ENCODE measurements around the gene SMIM10.
"Not testable (repeated sequence)": the region's sequence is repeated elsewhere in the genome, so short reads cannot be mapped to it uniquely, and the experiment has no call there.

SMIM10 gene

GRCh38 chrX:134990801-134991481, at the start of gene SMIM10:
SMIM10 (plus strand) TSS chrX:134990991; CDS start chrX:134991096, 105 bp downstream.
- peak; percentile 87 for DNase-seq

GRCh38 chrX:134946364-134946763, 44.4 kb upstream of the SMIM10 start:
- DNase-seq = not testable (repeated sequence)

- DNase-seq = peak; percentile 68
Observed at GRCh38 chrX:134948333-134949241, 42.2 kb upstream of the SMIM10 start.

- peak; percentile 21 for DNase-seq
Observed at GRCh38 chrX:134949271-134949670, 41.5 kb upstream of the SMIM10 start.

GRCh38 chrX:134957836-134958235, 33.0 kb upstream of the SMIM10 start:
- no peak for DNase-seq

- DNase-seq = not testable (repeated sequence)
Observed at GRCh38 chrX:134960366-134960765, 30.4 kb upstream of the SMIM10 start.

GRCh38 chrX:134963041-134963440, 27.8 kb upstream of the SMIM10 start:
- DNase-seq = no peak

- DNase-seq = no peak
Observed at GRCh38 chrX:134969726-134970125, 21.1 kb upstream of the SMIM10 start.

- no peak for DNase-seq
Observed at GRCh38 chrX:134971926-134972325, 18.9 kb upstream of the SMIM10 start.

GRCh38 chrX:134975516-134975915, 15.3 kb upstream of the SMIM10 start:
- no peak for DNase-seq

- no peak for DNase-seq
Observed at GRCh38 chrX:134981910-134982309, 8.9 kb upstream of the SMIM10 start.

GRCh38 chrX:134982748-134983147, 8.0 kb upstream of the SMIM10 start:
- DNase-seq = no peak

- no peak for DNase-seq
Observed at GRCh38 chrX:134985479-134985878, 5.3 kb upstream of the SMIM10 start.

- DNase-seq = no peak
Observed at GRCh38 chrX:134990475-134990800, 353 bp upstream of the SMIM10 start.

GRCh38 chrX:134997646-134998045, 6.9 kb downstream of the SMIM10 start:
- DNase-seq = no peak

- DNase-seq = no peak
Observed at GRCh38 chrX:134998246-134998645, 7.5 kb downstream of the SMIM10 start.

- DNase-seq = peak; percentile 55
Observed at GRCh38 chrX:134999469-134999868, 8.7 kb downstream of the SMIM10 start.

GRCh38 chrX:135000516-135000915, 9.7 kb downstream of the SMIM10 start:
- no peak for DNase-seq

GRCh38 chrX:135003876-135004623, 13.3 kb downstream of the SMIM10 start:
- DNase-seq = peak; percentile 88

- DNase-seq = no peak
Observed at GRCh38 chrX:135006187-135006586, 15.4 kb downstream of the SMIM10 start.

GRCh38 chrX:135009057-135009610, 18.3 kb downstream of the SMIM10 start:
- peak; percentile 67 for DNase-seq

- DNase-seq = no peak
Observed at GRCh38 chrX:135009838-135010237, 19.0 kb downstream of the SMIM10 start.

GRCh38 chrX:135010921-135011320, 20.1 kb downstream of the SMIM10 start:
- no peak for DNase-seq

All from inflammatory macrophage treated with lipopolysaccharide for 4 hours (primary cell).